Caco-2 (cell line): ENCODE data around the gene IGF2BP3. TPM values are rescaled to one million over a fixed set of nuclear protein-coding genes. Genes with fewer than 3 reads are reported as not detected.

Experiments used
- BruUV-seq: library from RNA; stranded (reverse); fragments of 400-500 nt; replicated peaks from 2 replicates; lab custom pipeline; 2021; lab: Mats Ljungman, UMichigan
- CTCF ChIA-PET: fragments of 300-600 bp; sonication (Branson Sonifier 250); formaldehyde crosslinking; loops from one replicate; lab custom pipeline; 2022; ENCODE audit warnings: antibody characterized with exemption; lab: Charles Lee
- POLR2A ChIA-PET: fragments of 300-600 bp; sonication (Branson Sonifier 250); formaldehyde crosslinking; loops from one replicate; lab custom pipeline; 2022; ENCODE audit warnings: antibody characterized with exemption; lab: Charles Lee
- DNase-seq, 2 experiments: peaks; one replicate each; pipeline versions ENCODE4 v3.0.0 to v3.0.0-alpha.2; 2020 to 2022
- H3K27me3 ChIP-seq: replicated peaks from 2 replicates; pipeline ENCODE4 v1.6.0; 2011; ENCODE audit warnings: low read length; ENCODE audit not compliant: control insufficient read depth, insufficient read depth
- H3K36me3 ChIP-seq: 2 replicates; pipeline ENCODE4 v1.5.1; 2011; ENCODE audit warnings: low read length; ENCODE audit not compliant: control insufficient read depth, insufficient read depth
- H3K4me1 ChIP-seq: fragments of 250-450 bp; sonication (Bioruptor Pico); 2 replicates; pipeline ENCODE4 v1.5.1; 2020; ENCODE audit warnings: mild to moderate bottlenecking
- H3K4me3 ChIP-seq: 2 replicates; pipeline ENCODE4 v1.5.1; 2011; ENCODE audit warnings: low read depth, mild to moderate bottlenecking, control low read depth, low read length
- H3K9me3 ChIP-seq: fragments of 250-450 bp; sonication (Bioruptor Pico); 2 replicates; pipeline ENCODE4 v1.5.1; 2020; ENCODE audit warnings: mild to moderate bottlenecking, moderate library complexity
- H3K27ac Mint-ChIP-seq: one replicate; pipeline ENCODE4 v1.8.0; 2022; ENCODE audit warnings: mixed read lengths; ENCODE audit not compliant: unreplicated experiment
- H3K27me3 Mint-ChIP-seq: one replicate; pipeline ENCODE4 v1.8.0; 2022; ENCODE audit warnings: mixed read lengths; ENCODE audit not compliant: insufficient read depth, unreplicated experiment
- H3K36me3 Mint-ChIP-seq: one replicate; pipeline ENCODE4 v1.8.0; 2022; ENCODE audit warnings: mild to moderate bottlenecking, mixed read lengths; ENCODE audit not compliant: insufficient read depth, unreplicated experiment
- H3K4me1 Mint-ChIP-seq: one replicate; pipeline ENCODE4 v1.8.0; 2022; ENCODE audit warnings: low read depth, mixed read lengths; ENCODE audit not compliant: unreplicated experiment
- H3K4me3 Mint-ChIP-seq: one replicate; pipeline ENCODE4 v1.8.0; 2022; ENCODE audit warnings: mild to moderate bottlenecking, moderate library complexity, mixed read lengths; ENCODE audit not compliant: unreplicated experiment
- H3K9me3 Mint-ChIP-seq: one replicate; pipeline ENCODE4 v1.8.0; 2022; ENCODE audit warnings: mixed read lengths; ENCODE audit not compliant: unreplicated experiment
- intact Hi-C: fragments of 100-400 bp; cut with micrococcal nuclease; formaldehyde crosslinking; loops from one replicate; pipeline ENCODE4 v1.10.0; 2022; ENCODE audit not compliant: unreplicated experiment
- total RNA-seq: library from RNA; stranded (reverse); gene quantifications from 2 replicates; pipeline ENCODE4 v1.2.3, GENCODE V29; 2022
- TF ChIP-seq, protein P1 (sequence below), 2 experiments: fragments of 200-600 bp in 1 of 2; IDR thresholded peaks; 1 replicate in 1 of 2; 2 replicates in 1 of 2; pipeline versions ENCODE4 v1.5.1 to v1.8.0; 2011 to 2022; ENCODE audit warnings: antibody characterized with exemption in 1 of 2, control low read depth in 1 of 2, inconsistent platforms in 1 of 2, low read depth in 1 of 2, low read length in 1 of 2, mild to moderate bottlenecking in 1 of 2, moderate library complexity in 1 of 2; ENCODE audit not compliant: insufficient read depth in 1 of 2, severe bottlenecking in 1 of 2, unreplicated experiment in 1 of 2

Gene IGF2BP3
- total RNA-seq, 1 experiment from 2014 or later = 127 TPM

GRCh38 chr7:23345601-23346000 is 124.7 kb downstream of the IGF2BP3 start:
- H3K36me3 Mint-ChIP-seq = peaks cover 88% of the 10 kb centered on the region
- no peaks in the 10 kb centered on the region for H3K9me3 Mint-ChIP-seq
- intact Hi-C loops = no loop called here
- no peaks in the 10 kb centered on the region for H3K4me1 ChIP-seq
- no peaks in the 10 kb centered on the region for H3K27me3 ChIP-seq
- DNase-seq = no peak
- BruUV-seq = no TSS peak
- TF ChIP-seq, protein P1, sequence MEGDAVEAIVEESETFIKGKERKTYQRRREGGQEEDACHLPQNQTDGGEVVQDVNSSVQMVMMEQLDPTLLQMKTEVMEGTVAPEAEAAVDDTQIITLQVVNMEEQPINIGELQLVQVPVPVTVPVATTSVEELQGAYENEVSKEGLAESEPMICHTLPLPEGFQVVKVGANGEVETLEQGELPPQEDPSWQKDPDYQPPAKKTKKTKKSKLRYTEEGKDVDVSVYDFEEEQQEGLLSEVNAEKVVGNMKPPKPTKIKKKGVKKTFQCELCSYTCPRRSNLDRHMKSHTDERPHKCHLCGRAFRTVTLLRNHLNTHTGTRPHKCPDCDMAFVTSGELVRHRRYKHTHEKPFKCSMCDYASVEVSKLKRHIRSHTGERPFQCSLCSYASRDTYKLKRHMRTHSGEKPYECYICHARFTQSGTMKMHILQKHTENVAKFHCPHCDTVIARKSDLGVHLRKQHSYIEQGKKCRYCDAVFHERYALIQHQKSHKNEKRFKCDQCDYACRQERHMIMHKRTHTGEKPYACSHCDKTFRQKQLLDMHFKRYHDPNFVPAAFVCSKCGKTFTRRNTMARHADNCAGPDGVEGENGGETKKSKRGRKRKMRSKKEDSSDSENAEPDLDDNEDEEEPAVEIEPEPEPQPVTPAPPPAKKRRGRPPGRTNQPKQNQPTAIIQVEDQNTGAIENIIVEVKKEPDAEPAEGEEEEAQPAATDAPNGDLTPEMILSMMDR (IDR thresholded peaks at IDR 0.05; ENCODE audit: insufficient read depth in 1 of 2, low read depth in 1 of 2, low read length in 1 of 2, severe bottlenecking in 1 of 2, unreplicated experiment in 1 of 2) = no peak
- H3K27ac Mint-ChIP-seq = no peak overlapping the region
- peaks cover 2% of the 10 kb centered on the region for H3K36me3 ChIP-seq
- no peaks in the 10 kb centered on the region for H3K27me3 Mint-ChIP-seq
- ChIA-PET POLR2A (no interaction called here), CTCF (interaction anchor here (1.0 kb wide), 1 partner anchor 12 kb away, joined by 3 read pairs; no protein-coding TSS in a partner anchor)
- no peak overlapping the region for H3K4me3 ChIP-seq
- no peak overlapping the region for H3K4me3 Mint-ChIP-seq
- peaks cover 6% of the 10 kb centered on the region for H3K4me1 Mint-ChIP-seq
- no peaks in the 10 kb centered on the region for H3K9me3 ChIP-seq

- intact Hi-C loops = no loop called here
- Mint-ChIP-seq H3K27ac (no peak overlapping the region), H3K4me1 (peaks cover 8% of the 10 kb centered on the region), H3K4me3 (no peak overlapping the region), H3K9me3 (peaks cover 6% of the 10 kb centered on the region), H3K27me3 (no peaks in the 10 kb centered on the region), H3K36me3 (peaks cover 95% of the 10 kb centered on the region)
- Histone ChIP-seq H3K27me3 (no peaks in the 10 kb centered on the region), H3K4me1 (peaks cover 4% of the 10 kb centered on the region; the same call in 1 of the 2 replicates), H3K36me3 (peaks cover 3% of the 10 kb centered on the region), H3K9me3 (no peaks in the 10 kb centered on the region), H3K4me3 (no peak overlapping the region)
- POLR2A ChIA-PET = no interaction called here
- DNase-seq = no peak
- TF ChIP-seq, protein P1 (IDR thresholded peaks at IDR 0.05; ENCODE audit: insufficient read depth in 1 of 2, low read depth in 1 of 2, low read length in 1 of 2, severe bottlenecking in 1 of 2, unreplicated experiment in 1 of 2) = no peak
- no TSS peak for BruUV-seq
- CTCF ChIA-PET = no interaction called here
Measured at GRCh38 chr7:23343806-23344475, 126.3 kb downstream of the IGF2BP3 start.

DNA sequence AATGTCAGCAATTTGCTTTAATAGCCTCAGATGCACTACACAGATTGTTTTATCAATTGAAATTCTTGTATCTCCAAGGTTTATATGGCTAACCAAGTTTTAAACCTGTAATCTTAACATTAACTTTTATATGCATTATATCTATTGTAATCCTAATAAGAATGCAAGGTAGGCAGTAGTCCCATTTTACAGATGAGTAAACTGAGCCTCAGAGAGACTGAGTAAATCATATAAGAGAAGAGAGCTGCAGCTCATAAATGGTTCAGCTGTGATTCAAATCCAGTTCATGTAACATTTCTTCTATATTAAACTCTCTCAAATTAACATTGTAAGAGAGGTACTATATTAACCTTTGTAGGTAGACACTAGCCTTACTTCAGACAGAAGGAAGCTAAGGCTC is 127.2 kb downstream of the IGF2BP3 start:
- DNase-seq = no peak
- H3K36me3 Mint-ChIP-seq = peaks cover 95% of the 10 kb centered on the region
- H3K9me3 Mint-ChIP-seq = peaks cover 8% of the 10 kb centered on the region
- TF ChIP-seq, protein P1 (IDR thresholded peaks at IDR 0.05; ENCODE audit: insufficient read depth in 1 of 2, low read depth in 1 of 2, low read length in 1 of 2, severe bottlenecking in 1 of 2, unreplicated experiment in 1 of 2) = no peak
- peaks cover 9% of the 10 kb centered on the region for H3K4me1 Mint-ChIP-seq
- Histone ChIP-seq H3K36me3 (peaks cover 3% of the 10 kb centered on the region), H3K27me3 (no peaks in the 10 kb centered on the region), H3K4me3 (no peak overlapping the region), H3K4me1 (peaks cover 5% of the 10 kb centered on the region; the same call in 1 of the 2 replicates), H3K9me3 (no peaks in the 10 kb centered on the region)
- intact Hi-C loops = no loop called here
- H3K27me3 Mint-ChIP-seq = no peaks in the 10 kb centered on the region
- ChIA-PET POLR2A (no interaction called here), CTCF (no interaction called here)
- no peak overlapping the region for H3K4me3 Mint-ChIP-seq
- BruUV-seq = no TSS peak
- H3K27ac Mint-ChIP-seq = no peak overlapping the region
